NCI-H82 treated with DMSO at 0.1 percent for 48 hours (cell line): ENCODE measurements around the gene GIMAP2.

ENCODE experiments used
- DNase-seq: peaks from one replicate; lab custom pipeline; 2025; ENCODE audit not compliant: unreplicated experiment; lab: John Stamatoyannopoulos, UW

The GIMAP2 gene

DNA sequence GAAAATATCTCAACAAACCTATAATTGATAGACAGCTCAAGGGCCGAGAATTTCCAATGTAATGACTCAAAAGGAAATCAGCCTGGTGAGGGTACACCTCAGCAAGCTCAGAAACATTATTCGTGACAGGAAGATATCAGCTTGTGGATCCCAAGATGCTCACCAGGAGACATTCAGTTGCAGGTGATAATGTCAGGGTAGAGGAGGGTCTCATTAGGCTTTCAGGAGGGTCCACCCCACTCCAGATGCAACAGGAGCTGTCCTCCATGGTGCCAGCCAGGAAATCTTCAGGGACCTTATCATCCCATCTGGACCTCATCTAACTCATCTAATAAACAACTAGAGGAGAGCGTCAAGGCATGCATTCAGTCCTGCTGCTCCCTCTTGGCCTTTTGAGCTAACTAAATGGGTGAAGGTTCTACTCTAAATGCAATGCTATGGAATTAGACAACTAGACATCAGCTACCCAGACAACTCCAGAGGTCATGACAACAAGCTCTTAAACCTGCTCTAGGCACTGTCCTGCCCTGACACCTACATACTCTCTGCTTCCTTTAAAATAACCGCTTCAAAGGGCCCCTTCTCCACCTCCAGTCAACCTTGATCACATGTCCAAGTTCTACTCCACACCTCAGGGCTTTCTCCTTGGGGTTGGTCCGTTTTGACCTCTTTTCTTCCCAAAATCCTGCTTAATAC lies 47.4 kb downstream of the GIMAP2 start:
- DNase-seq = no peak

DNA sequence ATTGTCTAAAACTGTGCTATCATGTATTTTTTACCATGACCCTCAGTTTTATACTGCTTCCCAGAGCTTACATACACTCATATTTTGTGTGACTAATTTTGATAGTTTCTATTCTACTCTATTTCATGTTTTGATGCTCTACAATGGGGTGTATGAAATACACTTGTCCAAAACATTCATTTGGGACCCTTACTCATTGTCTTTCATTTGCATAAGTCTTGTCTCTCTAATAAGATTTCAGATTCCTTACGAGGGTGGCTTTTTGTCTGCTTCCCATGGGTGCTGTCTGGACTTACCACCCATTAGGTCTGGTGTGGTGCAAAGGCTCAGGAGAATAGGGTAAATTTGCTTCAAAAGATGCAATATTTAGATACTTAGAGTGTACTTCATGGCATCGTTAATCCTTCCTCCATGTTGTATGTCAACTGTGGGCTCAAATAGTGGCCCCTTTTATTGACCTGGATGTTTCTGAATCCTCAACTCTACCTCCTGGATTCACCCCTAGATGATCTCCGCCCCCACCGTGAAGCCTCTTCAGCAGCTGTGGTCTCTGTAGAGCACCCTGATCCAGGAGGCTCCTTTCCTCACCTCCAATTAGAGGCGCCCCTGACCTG lies 48.1 kb downstream of the GIMAP2 start:
- no peak for DNase-seq

DNA sequence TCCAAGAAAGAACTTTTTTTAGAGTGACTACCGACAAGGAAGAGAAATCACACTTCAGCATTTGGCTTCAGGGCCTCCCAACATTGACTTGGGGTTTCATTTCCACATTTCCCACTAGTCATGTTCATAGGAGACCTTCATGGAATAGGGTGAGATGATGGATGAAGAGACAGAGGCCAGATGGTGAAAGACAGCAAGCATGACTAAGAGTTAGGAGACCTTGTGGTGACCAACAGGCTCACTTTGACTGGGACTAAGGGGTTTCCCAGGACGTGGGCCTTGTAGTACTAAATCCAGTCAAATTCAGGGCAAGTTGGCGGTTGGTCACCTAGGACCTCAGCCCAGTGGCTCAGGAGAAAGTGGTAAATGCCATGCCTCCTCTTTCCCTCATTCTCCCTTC lies 48.7 kb downstream of the GIMAP2 start:
- no peak for DNase-seq

DNA sequence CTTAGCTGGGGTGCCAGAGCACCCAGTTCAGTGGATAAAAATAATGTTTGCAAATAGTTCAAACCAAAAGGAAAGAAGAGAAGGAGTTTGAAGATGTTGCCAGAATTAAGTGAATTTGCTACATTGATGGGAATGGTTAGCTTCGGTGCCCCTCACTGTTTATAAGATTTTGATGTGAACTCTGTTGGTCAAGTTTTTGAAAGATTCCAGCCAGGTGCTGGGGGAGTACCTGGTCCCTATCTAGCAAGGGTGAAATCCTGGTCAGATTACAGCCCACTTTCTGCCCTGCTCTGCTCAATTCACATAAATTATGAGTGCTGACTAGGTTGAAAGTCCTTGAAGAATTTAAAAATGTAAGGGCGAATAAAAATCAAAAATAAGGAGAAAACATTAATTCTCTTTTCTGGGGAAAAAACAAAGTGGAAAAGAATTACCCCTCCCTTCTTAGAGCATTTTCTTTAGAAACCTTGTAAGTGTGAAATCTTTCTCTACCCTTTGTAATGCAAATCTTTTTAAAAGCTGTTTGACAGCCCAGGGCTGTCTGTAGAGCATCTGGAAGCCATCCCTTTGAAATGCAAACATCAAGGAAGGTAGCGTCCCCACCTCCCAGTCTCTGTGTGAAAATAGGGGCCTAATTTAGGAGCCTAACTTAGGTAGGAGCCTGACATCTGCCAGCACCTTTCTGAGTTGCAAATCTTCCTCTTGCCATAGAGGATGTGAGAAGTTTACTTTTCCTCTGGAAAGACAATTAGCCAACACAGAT lies 50.3 kb downstream of the GIMAP2 start:
- DNase-seq = no peak

DNA sequence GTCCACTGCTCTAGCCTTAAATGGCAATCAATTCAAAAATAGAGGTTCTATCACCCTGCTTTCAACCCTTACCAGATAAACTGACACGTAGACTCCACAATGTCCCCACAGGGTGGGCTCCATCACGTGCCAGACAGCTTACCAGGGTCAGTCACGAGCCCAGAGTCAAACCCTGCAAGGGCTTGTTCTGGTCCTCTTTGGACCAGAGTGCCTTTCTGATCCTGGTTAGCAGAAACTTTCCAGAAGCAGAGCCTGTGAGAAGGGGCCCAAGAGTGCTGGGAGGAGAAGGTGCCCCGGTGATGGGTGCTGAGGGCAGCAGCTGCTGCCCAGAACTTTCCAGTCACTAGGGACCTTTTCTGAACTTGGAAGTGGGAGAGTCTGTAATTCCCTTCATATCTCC lies 51.4 kb downstream of the GIMAP2 start:
- no peak for DNase-seq

DNA sequence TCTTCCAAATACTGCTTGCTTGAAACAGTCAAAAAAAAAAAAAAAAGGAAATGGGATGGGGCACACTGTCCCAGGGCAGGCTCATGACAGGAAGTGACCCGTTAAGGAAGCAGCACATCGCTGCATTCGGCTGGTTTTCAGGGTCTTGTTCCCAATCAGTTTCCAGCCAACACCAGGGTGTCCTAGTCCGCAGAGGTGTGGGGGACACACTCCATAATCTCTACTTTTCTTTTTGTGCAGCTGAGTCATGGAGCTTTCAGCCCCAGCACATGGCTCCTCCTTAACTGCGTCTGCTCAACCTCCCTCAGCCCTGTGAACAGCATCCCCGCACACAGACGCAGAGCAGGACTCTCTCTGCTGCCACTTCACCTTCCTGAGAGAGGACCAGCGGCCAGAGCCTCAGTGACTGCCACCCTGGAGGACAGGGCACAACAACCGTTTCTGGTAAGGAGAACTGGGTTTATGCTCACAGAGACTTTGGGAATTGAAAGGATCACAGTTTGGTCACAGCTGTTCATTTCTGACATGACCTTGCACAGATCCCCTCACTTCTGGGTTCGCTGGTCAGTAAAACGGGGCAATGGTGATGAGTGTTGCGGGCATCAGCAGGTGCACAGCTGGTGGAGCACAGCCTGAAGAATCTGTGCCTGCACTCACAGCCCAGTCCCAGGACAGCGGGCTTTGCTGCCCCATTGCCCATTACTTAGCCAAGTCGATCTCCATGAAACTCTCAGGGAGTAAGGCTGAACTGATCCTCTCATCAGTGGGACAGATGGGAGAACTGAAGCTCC lies 52.0 kb downstream of the GIMAP2 start, which contains the start of gene GIMAP5:
Gene GIMAP5 (plus strand): TSS at position 154 of the 791 bp plus-strand sequence. CDS start 3,467 bp downstream, outside the sequence.
- DNase-seq = no peak

DNA sequence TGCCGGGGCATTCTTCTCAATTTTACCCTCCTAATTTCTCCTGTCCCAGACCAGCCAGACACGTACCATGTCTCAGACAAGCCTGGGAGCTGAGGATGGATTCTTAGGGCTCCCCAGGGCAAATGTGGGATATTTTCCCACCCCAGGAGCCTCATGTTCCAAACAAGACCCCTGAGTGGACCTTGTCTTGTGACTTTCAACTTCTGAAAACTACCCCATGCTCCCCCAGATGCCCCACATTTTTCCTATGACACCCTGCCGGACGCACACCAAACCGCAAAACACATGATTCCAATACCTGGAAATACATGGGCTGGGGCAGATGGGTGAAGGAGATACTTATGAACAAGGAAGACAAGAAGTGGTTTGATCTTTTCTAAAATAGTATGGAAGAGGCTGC lies 52.6 kb downstream of the GIMAP2 start:
- DNase-seq = no peak

DNA sequence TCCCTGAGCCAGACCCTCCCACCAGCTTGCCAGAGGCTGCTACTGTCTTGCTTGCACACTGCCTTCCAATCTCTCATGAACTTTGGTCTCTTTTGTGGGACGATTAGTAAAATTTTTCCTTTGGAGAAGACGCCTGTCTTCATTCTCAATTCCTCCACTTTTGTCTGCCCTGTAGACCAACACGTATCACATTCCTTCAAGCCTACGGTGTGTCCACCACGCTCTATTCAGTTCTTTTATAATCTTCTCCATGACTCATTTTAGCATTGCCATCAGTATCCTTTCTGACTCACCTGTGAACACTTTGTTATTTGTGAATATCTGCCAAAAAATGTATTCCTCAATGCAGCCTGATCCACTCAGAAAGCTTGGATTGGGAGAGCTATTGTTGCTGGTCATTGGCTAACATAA lies 53.1 kb downstream of the GIMAP2 start:
- no peak for DNase-seq

DNA sequence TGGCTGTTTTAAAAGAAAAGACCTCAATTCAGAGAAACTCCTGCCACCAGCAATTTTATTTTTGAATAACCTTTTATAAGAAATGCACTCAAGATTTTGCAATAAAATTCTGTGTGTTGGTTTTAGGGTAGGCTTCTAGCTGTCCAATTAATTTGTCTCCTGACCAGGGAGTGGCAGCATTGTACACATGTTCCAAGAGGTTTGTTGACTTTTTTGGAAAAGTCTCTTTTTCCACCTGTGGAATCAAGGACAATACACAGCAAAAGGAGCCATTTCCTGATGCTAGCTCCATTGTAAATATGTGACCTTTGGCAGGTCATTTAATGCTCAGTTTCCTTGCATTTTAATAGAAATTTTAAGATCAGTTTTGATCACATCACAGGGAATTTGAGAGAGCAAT lies 53.5 kb downstream of the GIMAP2 start:
- DNase-seq = no peak

DNA sequence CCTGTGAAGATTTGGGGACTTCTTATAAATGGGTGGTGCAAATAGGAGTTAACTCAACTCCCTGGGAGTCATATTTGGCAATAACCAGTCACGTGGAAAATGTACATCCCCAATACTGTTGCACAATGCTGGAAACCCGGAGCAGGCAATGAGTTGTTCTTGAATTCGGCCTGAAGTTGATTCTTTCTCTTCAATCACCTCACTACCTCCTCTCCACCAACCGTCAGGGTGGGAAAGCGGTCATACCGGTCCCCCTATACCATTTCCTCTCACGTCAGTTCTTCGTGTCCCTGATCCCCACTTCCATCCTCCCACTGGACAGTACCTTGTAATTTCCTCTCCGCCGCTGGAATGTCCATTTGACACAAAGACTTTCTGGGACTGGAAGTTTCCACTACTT lies 54.5 kb downstream of the GIMAP2 start:
- DNase-seq = no peak

DNA sequence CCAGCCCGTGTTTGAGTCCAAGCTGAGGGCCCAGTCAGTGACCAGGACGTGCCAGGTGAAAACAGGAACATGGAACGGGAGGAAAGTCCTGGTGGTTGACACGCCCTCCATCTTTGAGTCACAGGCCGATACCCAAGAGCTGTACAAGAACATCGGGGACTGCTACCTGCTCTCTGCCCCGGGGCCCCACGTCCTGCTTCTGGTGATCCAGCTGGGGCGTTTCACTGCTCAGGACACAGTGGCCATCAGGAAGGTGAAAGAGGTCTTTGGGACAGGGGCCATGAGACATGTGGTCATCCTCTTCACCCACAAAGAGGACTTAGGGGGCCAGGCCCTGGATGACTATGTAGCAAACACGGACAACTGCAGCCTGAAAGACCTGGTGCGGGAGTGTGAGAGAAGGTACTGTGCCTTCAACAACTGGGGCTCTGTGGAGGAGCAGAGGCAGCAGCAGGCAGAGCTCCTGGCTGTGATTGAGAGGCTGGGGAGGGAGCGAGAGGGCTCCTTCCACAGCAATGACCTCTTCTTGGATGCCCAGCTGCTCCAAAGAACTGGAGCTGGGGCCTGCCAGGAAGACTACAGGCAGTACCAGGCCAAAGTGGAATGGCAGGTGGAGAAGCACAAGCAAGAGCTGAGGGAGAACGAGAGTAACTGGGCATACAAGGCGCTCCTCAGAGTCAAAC lies 56.9 kb downstream of the GIMAP2 start:
- no peak for DNase-seq
